PFSK-1 (cell line): ENCODE results near the gene C2orf76.

Source experiments
- POLR2AphosphoS5 ChIP-seq: IDR thresholded peaks from 2 replicates; pipeline ENCODE4 v1.6.1; 2012; ENCODE audit warnings: low read depth, mild to moderate bottlenecking, control low read depth, low read length, moderate library complexity
- REST ChIP-seq, 2 experiments: IDR thresholded peaks; 2 replicates each; pipeline versions ENCODE4 v1.6.1 to v1.8.0; 2011 to 2012; ENCODE audit warnings: low read depth in 2 of 2, low read length in 2 of 2, control low read depth in 1 of 2, inconsistent platforms in 1 of 2, mild to moderate bottlenecking in 1 of 2, moderate library complexity in 1 of 2; ENCODE audit not compliant: insufficient read depth in 1 of 2
- SIN3A ChIP-seq: IDR thresholded peaks from 2 replicates; pipeline ENCODE4 v1.6.1; 2012; ENCODE audit warnings: mild to moderate bottlenecking, low read length, moderate library complexity, borderline replicate concordance; ENCODE audit not compliant: insufficient read depth
- TAF1 ChIP-seq: IDR thresholded peaks from 2 replicates; pipeline ENCODE4 v1.6.1; 2012; ENCODE audit warnings: low read length, control low read depth, borderline replicate concordance; ENCODE audit not compliant: insufficient read depth

GRCh38 chr2:119323459-119323858 is 43.2 kb downstream of the C2orf76 start:
- no peak for TF ChIP-seq REST (IDR thresholded peaks at IDR 0.05; ENCODE audit: insufficient read depth in 1 of 2, low read depth in 2 of 2, low read length in 2 of 2)
- TF ChIP-seq SIN3A: no peak
- TF ChIP-seq POLR2AphosphoS5: no peak
- TF ChIP-seq TAF1: no peak
